OCI-LY3 (cell line): ENCODE measurements around the gene PRCC.

Experiments used
- CTCF ChIP-seq: fragments of 200-600, 300-600 bp; sonication (generic); IDR thresholded peaks from 2 replicates; pipeline ENCODE4 v1.5.1; 2014; ENCODE audit warnings: antibody characterized with exemption, low read length, low read depth
- EZH2phosphoT487 ChIP-seq: fragments of 200-600 bp; shearing (Covaris generic); IDR thresholded peaks from 2 replicates; pipeline ENCODE4 v1.6.1; 2018; ENCODE audit warnings: antibody characterized with exemption, mixed run types, low read depth

- TF ChIP-seq CTCF (no peak), EZH2phosphoT487 (no peak)
Observed at GRCh38 chr1:156754219-156754618, 13.1 kb upstream of the PRCC start.
